ENCODE measurements around the gene HLCS. TPM values are rescaled to one million over a fixed set of nuclear protein-coding genes. Genes with fewer than 3 reads are reported as not detected.
A peak's percentile ranks its signal among the peaks of the same experiment; 100 is the strongest.

Gene HLCS
- total and polyA plus RNA-seq, 8 donors = 15.9 to 25.3 (median 16.7) TPM

DNA sequence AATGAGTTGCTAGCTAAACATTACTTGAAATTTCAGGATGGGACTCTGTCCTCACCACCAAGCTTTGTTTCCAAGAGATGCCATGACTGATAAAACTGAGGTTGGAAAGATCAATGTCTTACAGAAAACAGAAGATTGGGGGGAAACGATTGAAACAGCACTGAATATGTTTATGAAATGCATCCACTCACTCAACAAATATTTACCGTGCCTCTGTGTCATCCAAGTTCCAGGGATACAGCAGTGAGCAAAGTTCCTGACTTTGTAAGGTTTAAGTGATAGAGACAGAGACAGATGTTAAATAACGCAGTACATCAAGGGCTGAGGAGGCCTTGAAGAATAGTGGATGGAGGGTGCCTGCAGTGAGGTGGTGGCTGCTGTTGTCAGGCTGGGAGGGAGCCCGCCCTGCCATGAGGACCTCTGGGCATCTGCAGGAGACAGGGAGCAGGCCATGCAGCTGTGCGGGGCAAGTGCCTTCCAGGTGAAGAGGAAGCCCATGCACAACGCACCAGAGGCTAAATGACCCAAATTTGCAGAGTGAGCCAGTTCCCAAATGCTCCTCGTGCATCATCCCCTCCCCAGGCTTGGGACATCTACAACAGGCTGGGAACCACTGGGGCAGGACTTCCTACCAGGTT, 108.0 kb downstream of the HLCS start:
- TF ChIP-seq, protein P1, sequence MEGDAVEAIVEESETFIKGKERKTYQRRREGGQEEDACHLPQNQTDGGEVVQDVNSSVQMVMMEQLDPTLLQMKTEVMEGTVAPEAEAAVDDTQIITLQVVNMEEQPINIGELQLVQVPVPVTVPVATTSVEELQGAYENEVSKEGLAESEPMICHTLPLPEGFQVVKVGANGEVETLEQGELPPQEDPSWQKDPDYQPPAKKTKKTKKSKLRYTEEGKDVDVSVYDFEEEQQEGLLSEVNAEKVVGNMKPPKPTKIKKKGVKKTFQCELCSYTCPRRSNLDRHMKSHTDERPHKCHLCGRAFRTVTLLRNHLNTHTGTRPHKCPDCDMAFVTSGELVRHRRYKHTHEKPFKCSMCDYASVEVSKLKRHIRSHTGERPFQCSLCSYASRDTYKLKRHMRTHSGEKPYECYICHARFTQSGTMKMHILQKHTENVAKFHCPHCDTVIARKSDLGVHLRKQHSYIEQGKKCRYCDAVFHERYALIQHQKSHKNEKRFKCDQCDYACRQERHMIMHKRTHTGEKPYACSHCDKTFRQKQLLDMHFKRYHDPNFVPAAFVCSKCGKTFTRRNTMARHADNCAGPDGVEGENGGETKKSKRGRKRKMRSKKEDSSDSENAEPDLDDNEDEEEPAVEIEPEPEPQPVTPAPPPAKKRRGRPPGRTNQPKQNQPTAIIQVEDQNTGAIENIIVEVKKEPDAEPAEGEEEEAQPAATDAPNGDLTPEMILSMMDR (IDR thresholded peaks at IDR 0.05) = no peak
- intact Hi-C loops (cut with DNase I) = no loop called here
- no peak for DNase-seq

GRCh38 chr21:36856643-36857042, 109.8 kb downstream of the HLCS start:
- no peak for DNase-seq
- intact Hi-C loops (cut with DNase I) = no loop called here
- no peak for ATAC-seq
- Histone ChIP-seq H3K36me3 (no peaks in the 10 kb centered on the region), H3K9me3 (no peaks in the 10 kb centered on the region), H3K27ac (no peak overlapping the region), H3K4me1 (peaks cover 0 to 13% of the 10 kb centered on the region in 2 donors), H3K27me3 (no peaks in the 10 kb centered on the region), H3K4me3 (no peak overlapping the region)
- TF ChIP-seq, protein P1 (IDR thresholded peaks at IDR 0.05) = no peak

More for the DNA sequence above, 108.0 kb downstream of the HLCS start:
- Histone ChIP-seq H3K9me3 (no peaks in the 10 kb centered on the region), H3K27me3 (no peaks in the 10 kb centered on the region), H3K4me3 (no peak overlapping the region), H3K4me1 (peaks cover 0 to 13% of the 10 kb centered on the region in 2 donors), H3K36me3 (no peaks in the 10 kb centered on the region), H3K27ac (no peak overlapping the region)
- no peak for ATAC-seq

- intact Hi-C loops (cut with DNase I) = no loop called here
- ATAC-seq (peak; percentile 45), DNase-seq (peak in 1 of 4 donors; percentile 37)
- Histone ChIP-seq H3K4me3 (no peak overlapping the region), H3K27me3 (no peaks in the 10 kb centered on the region), H3K36me3 (no peaks in the 10 kb centered on the region), H3K4me1 (peaks cover 0 to 1% of the 10 kb centered on the region in 2 donors), H3K27ac (no peak overlapping the region), H3K9me3 (no peaks in the 10 kb centered on the region)
- TF ChIP-seq, protein P1 (IDR thresholded peaks at IDR 0.05) = peak in 1 of 2 donors; percentile 33
Measured at GRCh38 chr21:36854391-36854790, 112.1 kb downstream of the HLCS start.

DNA sequence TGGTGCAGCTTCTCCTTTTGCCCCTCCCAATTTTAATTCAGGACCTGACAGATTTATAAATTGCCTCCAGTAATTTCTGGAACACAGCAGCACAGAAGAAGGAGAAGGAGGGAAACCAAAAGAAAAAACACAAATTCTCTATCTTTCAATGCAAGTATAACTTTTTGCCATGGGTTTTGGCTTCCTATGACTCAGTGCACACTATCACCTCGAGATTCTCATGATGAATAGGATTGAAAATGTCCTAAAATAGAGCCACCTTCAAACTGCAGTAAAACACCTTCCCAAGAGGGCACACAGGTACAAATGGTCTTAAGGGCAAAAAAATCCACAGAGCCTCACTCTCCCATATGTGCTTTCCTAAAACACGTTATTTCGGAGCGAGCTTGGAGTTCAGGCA, 113.6 kb downstream of the HLCS start:
- Histone ChIP-seq H3K27me3 (no peaks in the 10 kb centered on the region), H3K4me3 (no peak overlapping the region), H3K36me3 (no peaks in the 10 kb centered on the region), H3K4me1 (no peaks in the 10 kb centered on the region), H3K9me3 (no peaks in the 10 kb centered on the region), H3K27ac (no peak overlapping the region)
- TF ChIP-seq, protein P1 (IDR thresholded peaks at IDR 0.05) = no peak
- intact Hi-C loops (cut with DNase I) = no loop called here
- ATAC-seq (no peak), DNase-seq (no peak)

DNA sequence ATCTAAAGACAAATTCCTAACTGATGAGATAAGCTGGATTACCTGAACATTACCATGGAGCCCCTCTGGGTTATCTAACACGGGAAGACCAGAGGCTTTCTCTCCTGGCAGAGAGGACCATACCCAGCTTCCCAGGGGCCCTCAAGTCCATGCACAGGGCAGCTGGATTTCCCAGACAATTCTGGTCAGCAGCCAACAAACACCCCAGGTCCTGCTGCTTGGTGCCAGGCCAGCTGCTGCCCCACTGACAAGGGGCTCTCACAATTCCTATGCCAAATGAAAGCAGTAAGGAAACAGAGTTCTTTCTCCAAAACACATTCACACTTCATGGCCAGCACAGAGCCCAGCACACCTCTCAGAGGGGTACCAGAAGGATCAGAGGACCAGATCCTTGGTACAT, 114.2 kb downstream of the HLCS start:
- H3K4me3 ChIP-seq = no peak overlapping the region
- no peaks in the 10 kb centered on the region for H3K9me3 ChIP-seq
- H3K4me1 ChIP-seq = no peaks in the 10 kb centered on the region
- H3K27me3 ChIP-seq = no peaks in the 10 kb centered on the region
- intact Hi-C loops (cut with DNase I) = no loop called here
- H3K36me3 ChIP-seq = no peaks in the 10 kb centered on the region
- TF ChIP-seq, protein P1 (IDR thresholded peaks at IDR 0.05) = no peak
- H3K27ac ChIP-seq = no peak overlapping the region
- no peak for DNase-seq
- no peak for ATAC-seq
